Hematopoietic multipotent progenitor cell (in vitro differentiated cells): ENCODE data around the gene STARD9. TPM values are rescaled to one million over a fixed set of nuclear protein-coding genes. Genes with fewer than 3 reads are reported as not detected.
A peak's percentile ranks its signal among the peaks of the same experiment; 100 is the strongest.

Source experiments
- DNase-seq, 3 donors: peaks; one replicate each; pipeline ENCODE4 v3.0.0-alpha.2; 2011 to 2015; ENCODE audit warnings: low read depth in 2 of 3, low spot score in 2 of 3
- total RNA-seq: library from RNA; depleted of rRNA; stranded (reverse); fragments of >200 nt; gene quantifications from one replicate; pipeline ENCODE4 v1.2.3, GENCODE V29; 2012

STARD9 gene
- total RNA-seq, 1 donor: 35.5 TPM

GRCh38 chr15:42725331-42725903, 150.0 kb downstream of the STARD9 start:
- DNase-seq: no peak

- no peak for DNase-seq
Observed at GRCh38 chr15:42726114-42726513, 150.7 kb downstream of the STARD9 start.

- no peak for DNase-seq
Observed at GRCh38 chr15:42727750-42728381, 152.5 kb downstream of the STARD9 start.

- DNase-seq: no peak
Observed at GRCh38 chr15:42728560-42728959, 153.2 kb downstream of the STARD9 start.

- no peak for DNase-seq
Observed at GRCh38 chr15:42728972-42729371, 153.6 kb downstream of the STARD9 start.

DNA sequence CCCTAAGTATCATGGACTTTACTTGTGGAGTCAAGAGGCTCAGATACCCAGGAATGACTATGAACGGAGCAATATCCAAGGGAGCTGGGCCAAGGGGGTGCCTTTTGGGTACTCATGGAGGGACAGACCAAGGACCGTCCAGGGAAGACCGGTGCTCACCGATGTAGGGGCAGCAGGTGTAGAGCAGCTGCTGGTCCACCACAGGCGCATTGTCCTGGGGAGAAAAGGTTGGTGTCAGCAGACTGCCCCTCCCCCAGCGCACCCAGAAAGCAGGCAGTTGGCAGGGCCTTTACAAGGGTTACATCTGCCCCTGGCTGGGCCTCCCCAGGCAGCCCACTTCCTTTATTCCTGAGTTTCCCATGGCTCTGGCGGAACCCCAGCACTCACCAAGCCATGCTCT, 154.0 kb downstream of the STARD9 start:
- DNase-seq: no peak

DNA sequence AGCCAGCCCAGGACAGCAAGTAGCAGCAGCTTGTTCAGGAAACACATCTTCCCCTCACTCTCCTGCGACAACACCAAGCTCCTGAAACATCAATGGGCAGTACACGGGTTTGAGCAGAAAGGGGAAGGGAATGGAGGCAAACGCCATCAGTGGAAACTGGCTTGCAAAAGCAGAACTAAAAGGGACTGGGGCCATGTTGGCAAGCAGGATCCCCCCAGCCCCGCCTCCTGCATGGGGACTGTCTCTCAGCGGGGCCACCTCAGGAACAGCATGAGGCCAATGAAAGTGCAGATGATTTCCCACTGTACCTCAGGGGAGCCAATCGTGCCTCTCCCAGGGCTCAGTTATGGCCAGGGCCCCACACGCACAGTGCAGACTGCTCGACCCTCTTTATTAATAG, 154.7 kb downstream of the STARD9 start:
- DNase-seq: peak in 1 of 3 donors; percentile 15

DNA sequence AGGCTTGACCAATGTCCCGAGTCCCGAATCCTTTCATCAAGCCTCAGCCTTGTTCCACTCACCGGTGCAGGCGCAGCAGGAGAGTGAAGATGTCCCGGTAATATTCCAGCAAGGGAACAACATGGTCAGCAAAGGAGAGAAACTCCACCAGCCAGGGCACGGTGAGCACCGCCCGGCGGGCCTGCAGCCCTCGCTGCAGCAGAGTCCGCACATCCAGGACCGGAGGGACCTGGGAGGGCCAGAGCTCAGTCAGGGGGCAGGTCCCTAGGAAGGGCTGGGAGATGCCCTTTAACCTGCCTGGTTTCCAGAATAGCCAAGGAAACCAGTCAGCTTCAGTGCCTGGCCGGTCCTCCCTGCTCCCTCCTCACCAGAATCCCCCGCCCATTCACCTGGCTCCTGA, 155.1 kb downstream of the STARD9 start:
- no peak for DNase-seq

GRCh38 chr15:42731461-42731860, 156.1 kb downstream of the STARD9 start:
- no peak for DNase-seq

DNA sequence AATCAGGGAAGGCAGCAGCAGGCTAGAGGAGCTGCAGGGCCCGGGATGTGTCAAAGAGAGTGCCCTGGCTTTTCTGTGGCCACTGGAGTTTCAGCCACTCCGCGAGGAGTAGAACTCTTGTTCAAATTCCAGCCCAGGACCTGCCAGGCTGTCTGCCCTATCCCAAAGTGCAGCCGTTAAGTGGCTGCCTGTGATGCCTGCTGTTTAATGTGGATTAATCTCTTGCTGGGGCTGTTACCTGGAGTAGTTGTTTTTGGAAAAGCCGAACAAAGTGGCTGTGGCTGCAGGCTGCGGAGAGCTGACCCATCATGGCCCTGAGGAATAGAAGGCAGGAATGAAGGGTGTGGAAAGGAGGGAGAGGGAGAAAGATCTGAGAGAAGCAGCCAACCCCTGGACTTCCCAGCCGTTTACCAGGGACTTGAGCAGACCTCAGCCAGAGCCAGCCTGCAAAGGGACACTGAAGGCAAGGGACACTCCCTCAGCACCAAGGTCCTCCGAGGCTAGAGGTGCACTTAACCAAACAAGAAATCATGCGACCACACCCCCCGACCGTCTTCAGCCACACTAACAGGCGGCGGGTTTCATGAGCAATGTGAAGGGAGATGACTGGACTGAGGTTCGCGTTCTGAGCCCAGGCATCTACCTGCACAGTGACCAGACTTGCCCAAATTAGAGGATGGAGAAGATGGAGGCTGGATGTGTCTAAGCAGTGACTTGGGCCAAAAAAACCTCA, 156.9 kb downstream of the STARD9 start:
- DNase-seq: no peak

DNA sequence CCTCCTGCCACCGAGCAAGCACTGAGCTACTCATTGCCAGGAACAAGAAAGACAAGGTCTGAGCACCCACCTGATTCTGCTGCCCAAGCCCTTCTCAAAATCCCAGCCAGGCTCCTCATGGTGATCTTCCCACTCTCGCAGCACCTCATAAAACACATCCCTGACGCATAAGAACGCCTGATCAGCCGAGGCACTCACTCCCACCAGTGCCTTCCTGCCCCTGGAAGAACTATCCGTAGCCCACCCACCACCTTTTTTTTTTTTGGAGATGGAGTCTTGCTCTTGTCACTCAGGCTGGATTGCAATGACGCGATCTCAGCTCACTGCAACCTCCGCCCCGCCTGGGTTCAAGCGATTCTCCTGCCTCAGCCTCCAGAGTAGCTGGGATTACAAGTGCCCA, 157.6 kb downstream of the STARD9 start:
- no peak for DNase-seq

GRCh38 chr15:42734076-42734672, 158.8 kb downstream of the STARD9 start:
- DNase-seq: no peak

- DNase-seq: no peak
Observed at GRCh38 chr15:42735382-42736165, 160.2 kb downstream of the STARD9 start.

GRCh38 chr15:42736178-42736792, 160.9 kb downstream of the STARD9 start:
- DNase-seq: peak in 1 of 3 donors; percentile 13

DNA sequence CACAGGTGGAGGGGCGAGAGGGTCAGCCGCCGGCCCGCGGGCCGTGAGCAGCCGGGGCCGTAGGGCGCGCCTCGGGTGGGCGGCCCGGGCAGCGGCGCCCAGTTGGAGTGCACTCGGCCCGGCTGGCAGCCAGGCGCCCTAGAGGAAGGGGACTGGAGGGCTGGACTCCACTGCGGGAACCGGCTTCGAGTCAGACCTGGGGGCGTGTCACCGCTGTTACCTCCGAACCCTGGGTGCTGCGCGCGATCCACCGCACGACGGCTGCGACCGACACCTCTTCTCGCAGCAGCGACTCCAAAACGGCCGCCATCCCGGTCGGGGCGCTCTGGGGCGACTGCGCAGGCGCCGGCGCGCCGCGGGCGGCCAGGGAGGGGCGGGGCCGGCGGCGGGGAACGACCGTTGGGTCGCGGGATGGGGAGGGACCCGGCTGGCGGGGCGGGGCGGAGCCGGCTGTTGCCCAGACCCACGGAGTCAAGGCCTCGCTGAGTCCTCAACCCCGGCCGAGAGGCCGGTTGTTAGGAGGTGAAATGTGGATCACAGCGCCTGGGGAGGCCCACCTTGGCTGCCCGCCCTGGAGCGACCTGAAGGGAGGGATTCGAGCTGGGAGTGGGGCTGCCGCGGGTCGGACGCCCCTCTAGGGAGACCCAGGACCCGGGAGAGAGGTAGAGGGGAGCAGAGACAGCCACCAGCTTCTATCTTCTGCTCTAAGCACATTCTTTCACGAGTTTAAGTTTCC, 161.6 kb downstream of the STARD9 start, which contains the start of gene CDAN1:
TSS of gene CDAN1 (minus strand) at position 336 of the 736 bp plus-strand sequence. CDS start at position 310, 26 bp downstream.
- DNase-seq: peak; percentile 85 to 91 (median 87)

DNA sequence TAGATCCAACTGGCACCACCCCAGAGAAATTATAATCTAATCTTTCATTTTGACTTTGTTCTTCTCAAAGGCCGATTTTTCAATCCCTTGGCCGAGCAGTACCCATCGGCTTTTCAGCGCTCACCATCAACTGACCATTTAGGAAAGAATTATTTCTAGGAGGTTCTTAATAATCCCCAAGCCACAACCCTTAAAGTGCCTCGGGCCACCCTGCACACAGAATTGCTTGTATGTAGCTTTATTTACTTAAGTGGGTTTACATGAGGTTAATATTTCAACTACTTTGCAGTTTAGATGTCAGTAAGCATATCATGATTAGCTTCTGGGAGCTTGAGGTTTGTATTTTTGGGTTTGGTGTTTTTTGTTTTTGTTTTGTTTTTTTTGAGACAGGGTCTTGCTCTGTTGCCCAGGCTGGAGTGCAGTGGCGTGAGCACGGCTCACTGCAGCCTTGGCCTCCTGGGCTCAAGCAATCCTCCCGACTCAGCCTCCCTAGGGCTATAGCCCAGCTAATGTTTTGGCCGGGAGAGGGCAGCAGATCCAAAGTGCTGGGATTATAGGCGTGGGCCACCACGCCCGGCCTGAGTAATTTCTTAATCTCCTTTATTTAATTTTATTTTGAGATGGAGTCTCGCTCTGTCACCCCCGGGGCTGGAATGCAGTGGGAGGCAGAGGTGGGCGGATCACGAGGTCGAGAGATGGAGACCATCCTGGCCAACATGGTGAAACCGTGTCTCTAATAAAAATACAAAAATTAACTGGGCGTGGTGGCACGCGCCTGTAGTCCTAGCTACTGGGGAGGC, 162.3 kb downstream of the STARD9 start:
- DNase-seq: peak in 1 of 3 donors; percentile 8

DNA sequence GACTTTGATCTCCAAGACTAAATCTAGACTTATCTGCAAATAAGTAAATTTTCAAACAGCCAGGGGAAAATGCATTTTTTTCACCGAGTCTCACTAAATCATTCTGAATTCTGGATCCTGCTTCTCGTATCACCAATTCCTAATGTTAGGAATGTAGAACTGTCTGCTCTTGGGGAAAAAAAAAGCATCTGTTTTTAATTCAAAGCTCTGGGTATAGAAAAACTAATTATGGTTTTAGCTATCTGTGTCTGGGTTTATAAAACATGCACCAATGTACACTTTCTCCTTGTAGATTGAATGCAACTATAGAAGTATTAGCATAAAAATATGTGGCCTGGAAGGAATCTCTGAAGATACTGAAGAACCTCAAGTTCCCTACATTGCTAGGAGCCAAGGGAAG, 166.3 kb downstream of the STARD9 start:
- no peak for DNase-seq

- no peak for DNase-seq
Observed at GRCh38 chr15:42742149-42742548, 166.7 kb downstream of the STARD9 start.

DNA sequence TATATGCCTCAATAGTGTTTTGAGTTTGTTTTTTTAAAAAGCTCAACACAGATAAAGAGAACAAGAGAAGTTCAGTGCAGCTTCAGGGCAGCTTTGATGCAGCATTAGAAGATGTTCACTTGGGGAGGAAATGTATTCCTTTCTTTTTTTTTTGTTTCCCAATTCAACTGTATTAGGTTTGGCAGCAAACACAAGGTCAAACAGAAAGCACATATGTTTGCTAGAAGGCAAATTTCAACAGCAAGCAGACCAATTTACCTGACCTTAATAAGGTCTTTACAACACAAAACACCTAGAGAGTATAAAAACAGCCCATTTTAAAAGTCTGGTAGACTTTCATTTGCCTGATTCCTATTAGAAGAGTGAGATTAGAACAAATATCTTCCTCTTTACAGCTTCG, 168.8 kb downstream of the STARD9 start:
- no peak for DNase-seq
